ENCODE measurements around the gene SOS1.
A peak's percentile ranks its signal among the peaks of the same experiment; 100 is the strongest.
"Not testable (repeated sequence)": the region's sequence is repeated elsewhere in the genome, so short reads cannot be mapped to it uniquely, and the experiment has no call there.

The SOS1 gene

GRCh38 chr2:39120771-39121522, at the start of gene SOS1:
Gene SOS1 (minus strand): TSS chr2:39121051. CDS start chr2:39120422, 629 bp downstream.
- peak; percentile 98 for DNase-seq (ENCODE audit: low read depth, low spot score)

- DNase-seq (ENCODE audit: low read depth, low spot score): no peak
Observed at GRCh38 chr2:39164089-39164488, 43.2 kb upstream of the SOS1 start.

- peak; percentile 47 for DNase-seq (ENCODE audit: low read depth, low spot score)
Observed at GRCh38 chr2:39160982-39161381, 40.1 kb upstream of the SOS1 start.

- no peak for DNase-seq (ENCODE audit: low read depth, low spot score)
Observed at GRCh38 chr2:39159283-39159682, 38.4 kb upstream of the SOS1 start.

- peak; percentile 2 for DNase-seq (ENCODE audit: low read depth, low spot score)
Observed at GRCh38 chr2:39158351-39158750, 37.5 kb upstream of the SOS1 start.

- DNase-seq (ENCODE audit: low read depth, low spot score): no peak
Observed at GRCh38 chr2:39156846-39157245, 36.0 kb upstream of the SOS1 start.

- no peak for DNase-seq (ENCODE audit: low read depth, low spot score)
Observed at GRCh38 chr2:39156107-39156506, 35.3 kb upstream of the SOS1 start.

- DNase-seq (ENCODE audit: low read depth, low spot score): not testable (repeated sequence)
Observed at GRCh38 chr2:39155573-39155972, 34.7 kb upstream of the SOS1 start.

- DNase-seq (ENCODE audit: low read depth, low spot score): no peak
Observed at GRCh38 chr2:39154944-39155343, 34.1 kb upstream of the SOS1 start.

GRCh38 chr2:39153312-39153711, 32.5 kb upstream of the SOS1 start:
- no peak for DNase-seq (ENCODE audit: low read depth, low spot score)

GRCh38 chr2:39152504-39152903, 31.7 kb upstream of the SOS1 start:
- DNase-seq (ENCODE audit: low read depth, low spot score): no peak

- DNase-seq (ENCODE audit: low read depth, low spot score): no peak
Observed at GRCh38 chr2:39150890-39151497, 30.1 kb upstream of the SOS1 start.

GRCh38 chr2:39150102-39150562, 29.3 kb upstream of the SOS1 start:
- DNase-seq (ENCODE audit: low read depth, low spot score): no peak

GRCh38 chr2:39146630-39147029, 25.8 kb upstream of the SOS1 start:
- DNase-seq (ENCODE audit: low read depth, low spot score): no peak

GRCh38 chr2:39145906-39146421, 25.1 kb upstream of the SOS1 start:
- no peak for DNase-seq (ENCODE audit: low read depth, low spot score)

GRCh38 chr2:39144416-39144815, 23.6 kb upstream of the SOS1 start:
- DNase-seq (ENCODE audit: low read depth, low spot score): no peak

- DNase-seq (ENCODE audit: low read depth, low spot score): no peak
Observed at GRCh38 chr2:39142904-39143605, 22.2 kb upstream of the SOS1 start.

- DNase-seq (ENCODE audit: low read depth, low spot score): peak; percentile 69
Observed at GRCh38 chr2:39141334-39142271, 20.8 kb upstream of the SOS1 start.

- DNase-seq (ENCODE audit: low read depth, low spot score): not testable (repeated sequence)
Observed at GRCh38 chr2:39140948-39141333, 20.1 kb upstream of the SOS1 start.

- DNase-seq (ENCODE audit: low read depth, low spot score): no peak
Observed at GRCh38 chr2:39140322-39140847, 19.5 kb upstream of the SOS1 start.

Measured in astrocyte of the hippocampus (primary cell).